Stimulated activated CD4-positive, alpha-beta T cell treated with anti-CD3 and anti-CD28 coated beads, Interleukin-4, amount 100 ng/mL, for 1 hour (primary cell): ENCODE results near the gene SF3A1.
"Not testable (repeated sequence)": the region's sequence is repeated elsewhere in the genome, so short reads cannot be mapped to it uniquely, and the experiment has no call there.

Experiments
- DNase-seq: peaks from one replicate; pipeline ENCODE4 v3.0.0-alpha.2; 2020

The SF3A1 gene

GRCh38 chr22:30356449-30357235 lies at the start of gene SF3A1, which contains the start of gene CCDC157:
TSS of gene SF3A1 (minus strand) at chr22:30356894. CDS start at chr22:30356792, 102 bp downstream.
TSS of gene CCDC157 (plus strand) at chr22:30357007. CDS start at chr22:30366001, 8,994 bp downstream.
- peak; percentile 87 for DNase-seq

DNA sequence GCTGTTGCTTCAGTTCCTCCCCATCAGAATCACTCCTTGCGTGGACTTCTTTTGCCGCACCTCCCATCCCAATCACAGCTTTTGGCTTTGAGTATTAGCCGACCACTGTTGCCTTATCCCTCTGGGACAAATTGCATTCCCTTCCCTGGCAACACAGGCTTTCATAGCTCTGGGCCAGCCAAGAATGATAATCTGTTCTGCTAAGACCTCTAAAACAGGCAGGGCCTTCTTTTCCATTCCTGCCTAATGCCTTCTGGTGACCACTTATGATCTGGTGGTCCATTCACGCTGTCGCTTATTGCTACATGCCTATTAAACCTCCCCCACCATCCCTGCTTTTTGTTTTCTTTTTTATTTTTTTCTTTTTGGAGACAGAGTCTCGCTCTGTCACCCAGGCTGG lies 49.7 kb upstream of the SF3A1 start:
- DNase-seq = no peak

DNA sequence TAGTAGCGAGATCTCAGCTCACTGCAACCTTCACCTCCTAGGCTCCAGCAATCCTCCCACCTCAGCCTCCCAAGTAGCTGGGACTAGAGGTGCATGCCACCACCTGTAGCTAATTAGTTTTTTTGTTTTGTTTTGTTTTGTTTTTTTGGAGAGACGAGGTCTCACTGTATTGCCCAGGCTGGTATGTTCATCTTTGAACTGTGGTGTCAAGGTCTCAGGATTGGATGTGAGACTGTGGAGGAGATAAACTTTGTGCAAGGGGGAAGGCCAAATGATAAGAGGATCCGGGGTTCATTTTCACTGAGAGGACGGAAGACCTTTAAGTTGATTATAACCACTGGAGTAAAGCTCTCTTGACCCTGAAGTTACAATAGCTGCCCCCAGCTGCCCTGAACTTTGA lies 49.0 kb upstream of the SF3A1 start:
- no peak for DNase-seq

- no peak for DNase-seq
Measured at GRCh38 chr22:30404307-30404706, 47.6 kb upstream of the SF3A1 start.

- DNase-seq = not testable (repeated sequence)
Measured at GRCh38 chr22:30402766-30403104, 46.0 kb upstream of the SF3A1 start.

GRCh38 chr22:30402028-30402765 lies 45.5 kb upstream of the SF3A1 start:
- DNase-seq = no peak

DNA sequence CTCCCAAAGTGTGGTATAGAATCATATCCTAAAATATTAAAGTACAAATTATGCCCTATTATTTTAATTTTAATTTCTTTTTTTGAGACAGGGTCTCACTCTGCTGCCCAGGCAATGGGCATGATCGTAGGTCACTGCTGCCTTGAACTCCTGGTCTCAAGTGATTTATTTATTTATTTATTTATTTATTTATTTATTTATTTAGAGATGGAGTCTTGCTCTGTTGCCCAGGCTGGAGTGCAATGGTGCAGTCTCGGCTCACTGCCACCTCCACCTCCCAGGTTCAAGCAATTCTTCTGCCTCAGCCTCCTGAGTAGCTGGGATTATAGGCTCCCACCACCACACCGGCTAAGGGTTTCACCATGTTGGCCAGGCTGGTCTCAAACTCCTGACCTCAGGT lies 44.3 kb upstream of the SF3A1 start:
- DNase-seq = not testable (repeated sequence)

DNA sequence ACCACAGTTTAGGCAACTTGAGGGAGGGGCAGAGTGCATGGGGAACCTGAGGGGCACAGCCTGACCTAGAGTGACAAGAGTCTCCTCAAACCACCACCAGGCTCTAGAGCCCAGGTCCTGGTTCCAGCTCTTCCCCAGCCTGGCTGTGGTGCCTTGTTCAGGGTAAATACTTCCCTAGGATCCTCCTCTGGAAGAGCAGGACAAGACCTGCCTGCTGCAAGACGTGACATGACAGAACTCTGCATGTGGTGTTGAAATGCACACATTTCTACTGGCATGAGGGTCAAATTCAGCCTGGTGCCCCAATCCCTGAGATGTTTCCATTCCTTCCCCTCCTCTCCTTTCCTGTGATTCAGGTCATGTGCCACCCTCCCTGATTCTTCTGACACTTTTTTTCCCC lies 43.5 kb upstream of the SF3A1 start:
- DNase-seq = no peak

GRCh38 chr22:30399718-30400117 lies 43.0 kb upstream of the SF3A1 start:
- no peak for DNase-seq

GRCh38 chr22:30398685-30399680 lies 42.3 kb upstream of the SF3A1 start:
- DNase-seq = no peak

- DNase-seq = no peak
Measured at GRCh38 chr22:30397656-30398635, 41.3 kb upstream of the SF3A1 start.

GRCh38 chr22:30396871-30397655 lies 40.4 kb upstream of the SF3A1 start, which contains the start of gene SEC14L2:
TSS of gene SEC14L2 (plus strand) at chr22:30397018. CDS start at chr22:30397117, 99 bp downstream.
- peak; percentile 69 for DNase-seq

DNA sequence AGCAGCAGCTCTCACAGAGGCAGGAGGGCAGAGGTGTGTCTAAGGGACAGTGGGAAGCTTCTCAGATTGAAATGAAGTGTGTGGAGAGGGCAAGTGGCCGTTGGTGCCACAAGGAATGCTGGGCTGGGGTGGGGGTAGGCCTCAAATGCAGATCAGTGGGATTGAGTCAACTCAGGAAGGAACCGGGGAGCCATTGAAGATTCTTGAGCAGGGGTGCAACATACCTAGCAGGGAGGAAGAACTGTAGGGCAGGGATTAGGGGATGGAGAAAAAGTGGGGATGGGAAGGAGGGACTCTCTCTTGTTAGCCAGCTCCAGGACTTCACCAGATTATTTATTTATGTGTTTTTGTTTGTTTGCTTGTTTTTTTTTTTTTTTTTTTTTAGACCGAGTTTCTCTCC lies 37.2 kb upstream of the SF3A1 start:
- no peak for DNase-seq

- DNase-seq = no peak
Measured at GRCh38 chr22:30393322-30393680, 36.6 kb upstream of the SF3A1 start.

- no peak for DNase-seq
Measured at GRCh38 chr22:30392661-30393321, 36.1 kb upstream of the SF3A1 start.

DNA sequence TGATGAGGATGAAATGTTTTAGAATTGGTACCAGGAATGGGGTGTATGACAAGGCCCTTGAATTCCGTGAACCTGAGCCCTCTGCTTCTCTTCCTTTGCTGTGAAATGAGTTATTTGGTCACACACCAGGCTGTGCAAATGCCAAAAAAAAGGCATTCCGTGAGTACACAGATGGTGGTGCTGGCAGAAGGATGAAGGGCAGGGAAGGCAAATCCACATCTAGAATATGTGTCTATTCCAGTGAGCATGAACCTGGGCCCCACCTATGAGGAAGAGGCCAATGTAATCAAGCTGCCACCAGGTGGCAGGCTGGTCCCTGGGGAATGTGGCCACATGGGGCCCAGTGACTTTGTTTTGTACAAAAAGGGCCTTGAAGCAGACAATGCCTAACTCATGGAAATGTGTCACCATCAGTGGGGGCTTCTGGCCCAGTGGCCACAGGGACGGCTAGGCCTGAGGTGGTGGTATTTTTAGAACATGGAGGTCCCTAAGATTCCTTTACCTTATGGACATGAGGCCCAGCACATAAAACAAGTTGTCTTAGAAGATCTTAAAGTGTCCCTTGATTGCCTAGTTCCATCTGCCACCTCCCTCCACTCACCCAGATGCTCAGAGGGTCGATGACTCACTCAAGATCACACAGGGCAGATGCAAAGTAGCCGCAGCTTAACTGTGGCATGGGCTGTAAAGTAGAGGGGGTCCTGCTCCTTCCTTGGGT lies 34.4 kb upstream of the SF3A1 start:
- DNase-seq = peak; percentile 80

- DNase-seq = peak; percentile 78
Measured at GRCh38 chr22:30386960-30387827, 30.5 kb upstream of the SF3A1 start, which contains the start of gene RNF215. TSS of gene RNF215 (minus strand) at chr22:30387411. CDS start at chr22:30387313, 98 bp downstream.

- no peak for DNase-seq
Measured at GRCh38 chr22:30386608-30386959, 29.9 kb upstream of the SF3A1 start.

GRCh38 chr22:30385942-30386341 lies 29.2 kb upstream of the SF3A1 start:
- DNase-seq = no peak
